NCI-H345 treated with DMSO at 0.1 percent for 48 hours (cell line): Measurements from ENCODE around the gene NXT1.

Experiments
- DNase-seq: peaks from one replicate; lab custom pipeline; 2025; ENCODE audit not compliant: unreplicated experiment; lab: John Stamatoyannopoulos, UW

Gene NXT1

DNA sequence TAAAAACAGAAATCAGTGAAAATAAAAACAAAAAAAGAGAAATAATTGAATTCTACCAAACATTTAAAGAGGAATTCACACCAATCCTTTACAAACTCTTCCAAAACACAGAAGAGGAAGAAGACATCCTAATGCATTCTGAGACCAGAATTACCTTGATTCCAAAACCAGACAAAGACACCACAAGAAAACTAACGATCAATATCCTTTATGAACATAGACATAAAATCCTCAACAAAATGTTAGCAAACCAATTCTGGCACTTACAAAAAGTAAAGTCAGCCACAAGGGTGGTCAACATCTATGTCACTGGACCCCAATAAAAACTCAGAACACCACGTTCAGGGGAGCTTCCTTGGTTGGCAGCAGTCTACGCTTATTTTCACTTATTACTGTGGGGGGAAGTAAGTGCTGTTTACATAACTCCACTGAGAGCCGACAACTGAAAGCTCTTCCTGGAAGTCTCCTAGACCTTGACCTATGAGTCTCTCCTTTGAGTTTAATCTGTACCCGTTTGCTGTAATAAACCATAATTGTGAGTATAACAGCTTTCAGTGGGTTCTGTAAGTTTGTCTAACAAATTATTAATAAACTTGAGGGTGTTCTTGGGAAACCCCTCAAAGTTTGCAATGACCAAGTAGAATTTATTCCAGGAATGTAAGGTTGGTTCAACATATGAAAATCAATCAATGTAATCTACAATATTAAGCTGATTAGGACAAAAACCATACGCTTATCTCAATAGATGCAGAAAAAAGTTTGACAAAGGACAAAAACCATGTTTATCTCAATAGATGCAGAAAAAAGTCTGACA lies 35.9 kb downstream of the NXT1 start:
- DNase-seq = no peak

DNA sequence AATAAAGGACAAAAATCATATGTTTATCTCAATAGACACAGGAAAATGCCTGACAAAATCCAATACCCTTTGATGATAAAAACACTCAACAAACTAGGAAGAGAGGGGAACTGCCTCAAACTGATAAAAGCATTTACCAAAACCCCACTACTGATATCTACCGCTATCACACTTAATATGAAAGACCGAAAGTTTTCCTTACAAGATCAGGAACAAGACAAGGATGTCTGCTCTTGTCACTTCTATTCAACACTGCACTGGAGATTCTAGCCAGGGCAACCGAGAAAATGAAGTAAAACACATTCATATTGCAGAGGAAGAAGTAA lies 36.5 kb downstream of the NXT1 start:
- no peak for DNase-seq

DNA sequence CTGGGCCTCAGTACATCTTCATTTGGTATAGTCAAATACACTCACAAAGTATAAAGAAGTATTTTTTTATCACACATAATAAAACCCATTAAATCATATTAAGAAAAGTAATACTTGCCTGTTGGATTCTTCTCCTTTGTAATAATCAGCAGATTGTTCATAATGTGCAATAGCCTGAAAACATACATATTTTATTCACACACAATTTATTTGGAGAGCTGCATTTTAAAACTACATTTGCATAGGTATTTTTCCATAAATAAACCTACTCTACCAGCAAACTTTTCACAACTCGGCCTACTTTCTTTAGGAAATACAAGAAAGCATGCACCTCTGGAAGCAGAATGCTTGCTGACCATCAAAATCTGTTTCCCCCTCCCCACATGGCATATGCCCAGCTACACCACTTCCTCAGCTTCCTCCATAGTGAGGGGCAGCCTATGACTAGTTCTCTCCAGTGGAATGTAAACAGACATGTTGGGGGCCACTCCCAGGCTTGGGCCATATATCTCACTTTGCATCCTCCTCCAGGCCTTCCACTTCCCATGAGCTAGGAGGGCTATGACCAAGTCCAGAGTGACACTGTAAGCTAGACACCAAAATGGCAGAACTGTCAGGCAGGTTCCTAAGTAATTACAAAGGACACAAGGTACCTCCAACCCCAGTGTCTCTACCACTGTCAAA lies 39.6 kb downstream of the NXT1 start:
- DNase-seq = no peak

DNA sequence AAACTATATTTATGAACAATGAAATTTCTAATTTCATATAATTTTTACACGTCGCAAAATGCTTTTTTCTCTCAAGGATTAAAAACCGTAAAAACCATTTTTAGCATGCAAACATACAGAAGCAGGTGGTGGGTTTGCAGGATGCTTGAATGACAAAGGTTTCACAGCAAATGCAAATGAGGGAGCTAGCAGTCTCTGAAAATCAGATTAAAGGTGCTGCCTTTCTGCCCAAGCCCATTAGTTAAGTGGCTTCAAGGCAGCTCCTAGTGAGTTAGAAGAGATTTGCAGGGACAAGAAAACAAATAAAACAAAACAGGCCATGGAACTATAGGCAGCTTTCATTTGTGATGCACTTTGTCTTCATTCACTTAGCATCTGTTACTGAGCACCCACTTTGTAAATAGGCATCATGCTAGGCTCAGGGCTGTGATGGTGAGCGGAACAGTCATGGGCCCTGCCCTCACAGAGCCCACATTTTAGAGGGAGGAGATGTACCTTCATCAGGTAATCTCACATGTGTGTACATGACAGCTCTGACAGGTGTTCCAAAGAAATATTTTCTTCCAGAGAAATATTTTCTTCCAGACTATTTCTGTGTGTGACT lies 41.2 kb downstream of the NXT1 start:
- peak; percentile 8 for DNase-seq

DNA sequence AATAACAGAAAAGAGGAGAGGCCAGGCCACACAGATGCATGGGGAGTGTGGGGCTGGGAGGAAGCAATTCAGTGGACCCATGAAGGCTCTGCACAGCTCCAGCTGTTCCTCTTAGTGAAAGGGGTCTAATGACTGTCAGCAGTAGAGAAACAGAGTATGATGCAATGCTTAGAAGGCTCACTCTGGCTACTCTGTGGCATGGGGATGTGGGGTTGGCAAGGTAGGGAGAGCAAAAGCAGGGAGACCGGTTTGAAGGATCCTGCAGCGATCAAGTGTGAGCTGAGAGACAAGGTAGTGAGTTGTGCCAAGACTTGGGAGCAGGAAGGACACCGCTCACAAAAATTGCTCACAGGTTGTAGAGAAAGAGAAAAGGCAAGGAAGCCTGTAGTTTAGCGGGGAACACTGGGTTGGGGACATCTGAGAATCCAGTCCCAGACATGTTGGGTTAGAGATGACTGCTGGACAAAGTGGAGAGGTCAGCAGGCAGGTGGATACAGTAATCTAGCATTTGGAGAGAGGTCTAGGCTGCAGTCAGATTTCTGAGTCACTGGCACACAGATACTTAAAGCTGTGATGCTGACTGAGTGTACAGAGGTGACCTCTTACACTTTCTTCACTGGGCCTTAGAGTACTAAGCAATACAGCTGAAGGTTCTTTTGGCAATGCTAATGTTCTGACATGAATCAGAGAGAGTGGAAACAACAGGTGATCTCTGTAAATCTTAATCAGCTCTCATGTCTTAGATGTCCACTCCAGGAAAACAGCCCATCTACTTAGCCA lies 43.6 kb downstream of the NXT1 start:
- DNase-seq = no peak

DNA sequence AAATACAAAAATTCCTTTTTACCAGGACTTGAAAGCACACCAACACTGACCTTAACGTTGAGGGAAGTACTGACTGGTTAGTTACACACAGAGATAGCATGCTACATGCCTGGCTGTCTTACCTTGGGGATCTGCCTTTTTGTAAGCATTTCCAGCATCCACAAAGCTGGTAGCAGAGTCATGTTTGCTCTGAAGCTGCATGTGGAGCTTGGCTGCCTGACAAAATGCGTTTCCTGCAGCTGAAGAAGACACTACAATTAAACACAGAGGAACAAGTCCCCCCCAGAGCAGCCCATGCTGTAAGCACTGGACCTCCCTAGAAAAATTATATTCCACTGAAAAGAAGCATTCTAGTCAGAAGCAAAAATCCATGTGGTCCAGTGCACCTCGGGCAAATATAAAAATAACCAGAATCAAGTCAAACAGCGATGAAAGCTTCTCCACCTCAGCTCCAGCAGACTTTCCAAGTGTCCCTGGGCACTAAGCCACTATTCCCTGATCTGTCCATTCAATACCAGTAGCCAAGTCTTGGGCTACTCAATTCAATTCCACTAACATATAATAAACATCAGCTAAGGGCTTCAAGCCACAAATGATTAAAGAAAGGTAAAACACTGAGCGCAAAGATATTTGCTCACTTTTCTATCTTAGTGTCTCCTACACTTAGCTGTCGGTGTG lies 46.5 kb downstream of the NXT1 start:
- no peak for DNase-seq

DNA sequence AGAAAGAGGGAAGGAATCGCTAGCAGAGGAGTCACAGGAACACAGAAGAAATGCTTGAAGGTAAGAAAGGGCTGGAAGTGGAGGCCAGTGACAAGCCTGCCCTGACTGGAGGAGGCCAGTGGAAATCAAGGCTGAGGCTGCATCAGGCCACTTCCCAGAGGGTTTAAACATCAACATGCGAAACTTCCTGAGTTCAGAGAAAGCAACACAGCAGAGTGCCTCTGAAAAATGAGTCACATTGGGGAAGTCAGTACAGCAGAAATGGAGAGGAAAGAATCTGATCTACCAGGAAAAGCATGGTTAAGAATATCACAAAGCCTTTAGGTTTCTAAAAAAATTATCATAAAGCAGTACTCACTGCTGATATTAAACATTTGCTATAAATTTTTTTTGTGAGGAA lies 47.4 kb downstream of the NXT1 start:
- no peak for DNase-seq

DNA sequence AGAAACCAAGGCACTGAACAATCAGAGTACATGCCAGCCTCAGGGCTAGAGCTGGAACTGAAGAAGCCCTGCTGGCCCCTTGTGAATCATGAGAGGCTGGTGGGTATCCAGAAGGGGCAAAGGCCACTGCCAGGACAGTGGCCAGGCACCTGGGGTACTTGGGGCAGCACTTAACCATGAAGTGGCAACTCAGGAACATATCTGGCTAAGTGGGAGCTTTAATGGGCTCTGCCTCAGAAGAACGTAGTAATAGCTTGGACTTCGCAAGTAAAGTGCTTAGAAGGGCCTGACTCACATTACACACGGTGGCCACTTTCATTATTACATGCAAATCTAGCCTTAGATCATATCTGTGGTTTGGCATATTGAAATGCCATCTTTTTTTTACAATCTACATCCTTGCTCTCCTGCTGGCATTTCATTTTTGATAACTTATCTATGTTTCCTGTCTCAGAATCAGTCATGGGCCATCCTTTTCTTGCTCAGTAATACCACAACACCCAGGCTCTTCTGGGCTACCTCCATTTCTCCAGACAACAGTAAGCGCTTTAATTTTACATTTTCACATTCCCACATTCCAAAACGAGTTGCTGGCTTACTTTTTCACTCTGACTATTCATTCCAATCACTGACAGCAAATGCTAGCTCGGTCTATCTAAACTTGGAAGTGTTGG lies 49.1 kb downstream of the NXT1 start:
- DNase-seq = no peak

DNA sequence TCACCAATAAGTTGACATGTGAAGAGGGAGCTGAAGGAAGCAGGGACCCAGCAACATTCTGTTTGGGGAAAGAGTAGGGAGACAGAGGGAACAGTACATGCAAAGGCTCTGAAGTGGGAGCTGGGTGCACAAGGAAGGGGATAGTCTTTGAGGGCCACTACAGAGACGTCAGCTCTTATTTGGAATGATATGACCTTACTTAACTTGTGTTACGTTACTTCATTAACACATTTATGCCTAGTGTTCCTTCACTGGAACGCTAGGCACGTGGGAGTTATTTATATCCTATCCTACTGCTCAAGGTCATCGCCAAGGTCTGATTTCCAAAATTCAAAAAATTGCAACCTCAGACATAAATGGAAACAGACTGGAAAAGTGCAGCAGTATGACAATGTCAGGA lies 50.5 kb downstream of the NXT1 start:
- DNase-seq = no peak

DNA sequence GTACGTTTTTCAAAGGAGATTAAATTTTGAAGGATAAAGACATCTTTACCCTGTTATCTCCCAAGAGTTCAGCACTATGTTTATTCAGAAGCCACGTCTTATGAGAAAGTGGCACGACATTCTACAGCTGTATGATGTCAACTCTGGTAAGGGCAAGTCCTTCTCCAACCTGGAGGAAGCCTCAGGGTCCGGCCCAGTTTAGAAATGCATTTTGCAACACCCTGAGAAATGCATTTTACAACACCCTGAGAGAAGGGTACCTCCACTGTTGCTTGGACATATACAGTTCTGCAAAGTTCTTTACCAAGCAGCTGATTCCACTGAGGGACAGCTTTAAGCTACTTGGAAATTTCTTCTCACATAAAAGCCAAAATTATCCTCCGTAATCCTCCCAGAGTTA lies 53.2 kb downstream of the NXT1 start:
- no peak for DNase-seq

DNA sequence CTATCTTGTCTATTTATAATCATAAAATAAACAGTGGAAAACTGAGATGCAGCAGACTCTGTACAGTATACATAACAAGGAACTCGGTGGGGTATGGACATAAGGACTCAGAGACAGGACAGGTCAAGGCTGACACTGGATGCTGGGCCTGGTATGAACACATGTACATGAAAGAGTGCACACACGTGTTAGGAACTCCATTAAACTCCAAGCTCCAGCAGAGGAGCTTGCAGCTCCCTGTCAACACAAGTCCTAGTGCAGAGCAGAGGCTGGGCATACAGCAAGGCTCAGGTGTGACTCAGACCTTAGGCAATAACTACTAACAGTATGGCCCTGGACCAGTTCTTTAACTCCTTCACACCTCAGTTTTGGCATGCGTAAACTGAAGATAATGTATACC lies 53.6 kb downstream of the NXT1 start:
- DNase-seq = no peak
